Lower lobe of right lung (tissue), 2 donors: Measurements from ENCODE around the gene MIS12. TPM values are rescaled to one million over a fixed set of nuclear protein-coding genes. Genes with fewer than 3 reads are reported as not detected.

Source experiments
- ATAC-seq, 2 donors: fragments of 200-7000 bp; cut with Tn5 transposase; one replicate each; pipeline ENCODE4 v1.9.1; 2020 to 2022; ENCODE audit warnings: mild to moderate bottlenecking in 2 of 2, moderate library complexity in 2 of 2
- DNase-seq: peaks from one replicate; pipeline ENCODE4 v3.0.0-alpha.2; 2020
- H3K27ac ChIP-seq: fragments of 200-600 bp; one replicate; pipeline ENCODE4 v1.8.0; 2022
- H3K27me3 ChIP-seq: fragments of 200-600 bp; one replicate; pipeline ENCODE4 v1.8.0; 2022; ENCODE audit warnings: low read depth
- H3K36me3 ChIP-seq: fragments of 200-600 bp; one replicate; pipeline ENCODE4 v1.8.0; 2022; ENCODE audit warnings: mild to moderate bottlenecking
- H3K4me1 ChIP-seq: fragments of 200-600 bp; one replicate; pipeline ENCODE4 v1.8.0; 2022
- H3K4me3 ChIP-seq: fragments of 200-600 bp; one replicate; pipeline ENCODE4 v1.8.0; 2022; ENCODE audit warnings: mild to moderate bottlenecking
- H3K9me3 ChIP-seq: fragments of 200-600 bp; one replicate; pipeline ENCODE4 v1.8.0; 2022
- intact Hi-C: fragments of 100-400 bp; cut with DNase I; formaldehyde crosslinking; loops from one replicate; pipeline ENCODE4 v1.11.0; 2022
- total RNA-seq: library from RNA; stranded (reverse); fragmentation: NEBNext Ultra II Directional; extraction: Animal tissue kit (Norgen Biotek cat#: 25700); gene quantifications from one replicate; pipeline ENCODE4 v1.2.1, GENCODE V29; 2021
- TF ChIP-seq, protein P1 (sequence below): fragments of 200-600 bp; IDR thresholded peaks from one replicate; pipeline ENCODE4 v1.8.0; 2022; ENCODE audit warnings: antibody characterized with exemption, mild to moderate bottlenecking
- donor health status: DM: no; HTN: yes; CAD: no; lungs with severe emphysema.

The MIS12 gene
- total RNA-seq, 1 donor from 2014 or later = 16.1 TPM

DNA sequence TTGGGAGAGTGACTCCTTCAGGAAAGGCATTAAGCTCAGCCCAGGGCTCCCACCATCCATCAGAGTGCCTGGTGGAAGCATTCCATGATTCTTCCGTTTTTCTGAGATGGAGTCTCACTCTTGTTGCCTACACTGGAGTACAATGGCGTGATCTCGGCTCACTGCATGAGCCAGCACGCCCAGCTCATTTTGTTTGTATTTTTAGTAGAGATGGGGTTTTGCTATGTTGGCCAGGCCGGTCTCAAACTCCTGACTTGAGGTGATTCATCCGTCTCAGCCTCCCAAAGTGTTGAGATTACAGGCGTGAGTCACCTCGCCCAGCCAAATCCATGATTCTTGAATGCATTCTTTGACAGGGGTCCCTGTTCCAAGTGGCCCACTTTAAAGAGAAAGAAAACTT lies 23.1 kb downstream of the MIS12 start:
- TF ChIP-seq, protein P1, sequence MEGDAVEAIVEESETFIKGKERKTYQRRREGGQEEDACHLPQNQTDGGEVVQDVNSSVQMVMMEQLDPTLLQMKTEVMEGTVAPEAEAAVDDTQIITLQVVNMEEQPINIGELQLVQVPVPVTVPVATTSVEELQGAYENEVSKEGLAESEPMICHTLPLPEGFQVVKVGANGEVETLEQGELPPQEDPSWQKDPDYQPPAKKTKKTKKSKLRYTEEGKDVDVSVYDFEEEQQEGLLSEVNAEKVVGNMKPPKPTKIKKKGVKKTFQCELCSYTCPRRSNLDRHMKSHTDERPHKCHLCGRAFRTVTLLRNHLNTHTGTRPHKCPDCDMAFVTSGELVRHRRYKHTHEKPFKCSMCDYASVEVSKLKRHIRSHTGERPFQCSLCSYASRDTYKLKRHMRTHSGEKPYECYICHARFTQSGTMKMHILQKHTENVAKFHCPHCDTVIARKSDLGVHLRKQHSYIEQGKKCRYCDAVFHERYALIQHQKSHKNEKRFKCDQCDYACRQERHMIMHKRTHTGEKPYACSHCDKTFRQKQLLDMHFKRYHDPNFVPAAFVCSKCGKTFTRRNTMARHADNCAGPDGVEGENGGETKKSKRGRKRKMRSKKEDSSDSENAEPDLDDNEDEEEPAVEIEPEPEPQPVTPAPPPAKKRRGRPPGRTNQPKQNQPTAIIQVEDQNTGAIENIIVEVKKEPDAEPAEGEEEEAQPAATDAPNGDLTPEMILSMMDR = no peak
- Histone ChIP-seq H3K9me3 (no peaks in the 10 kb centered on the region), H3K27ac (no peak overlapping the region), H3K4me3 (no peak overlapping the region), H3K36me3 (peaks cover 23% of the 10 kb centered on the region), H3K4me1 (no peaks in the 10 kb centered on the region), H3K27me3 (no peaks in the 10 kb centered on the region)
- DNase-seq (no peak), ATAC-seq (no peak)
- intact Hi-C loops = no loop called here

DNA sequence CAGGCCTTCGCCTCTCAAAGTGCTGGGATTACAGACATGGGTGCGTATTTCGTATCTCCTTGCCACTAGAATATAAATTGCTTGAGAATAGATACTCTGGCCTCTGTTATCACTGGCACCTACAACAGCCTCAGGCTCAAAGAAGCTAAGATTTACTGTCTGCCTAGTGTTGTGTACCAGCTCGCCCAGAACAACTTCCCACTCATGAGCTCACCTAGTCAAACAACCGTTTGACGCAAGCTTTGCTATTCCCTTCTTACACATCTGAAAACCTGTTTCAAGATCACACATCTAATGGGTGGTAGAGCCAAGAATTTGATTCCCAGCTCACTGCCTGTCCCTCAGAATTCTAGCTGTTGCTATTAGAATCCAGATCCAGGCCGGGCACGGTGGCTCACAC lies 24.4 kb downstream of the MIS12 start:
- Histone ChIP-seq H3K27me3 (no peaks in the 10 kb centered on the region), H3K27ac (no peak overlapping the region), H3K9me3 (no peaks in the 10 kb centered on the region), H3K36me3 (peaks cover 28% of the 10 kb centered on the region), H3K4me3 (no peak overlapping the region), H3K4me1 (no peaks in the 10 kb centered on the region)
- ATAC-seq (no peak), DNase-seq (no peak)
- TF ChIP-seq, protein P1 = no peak
- intact Hi-C loops = no loop called here

DNA sequence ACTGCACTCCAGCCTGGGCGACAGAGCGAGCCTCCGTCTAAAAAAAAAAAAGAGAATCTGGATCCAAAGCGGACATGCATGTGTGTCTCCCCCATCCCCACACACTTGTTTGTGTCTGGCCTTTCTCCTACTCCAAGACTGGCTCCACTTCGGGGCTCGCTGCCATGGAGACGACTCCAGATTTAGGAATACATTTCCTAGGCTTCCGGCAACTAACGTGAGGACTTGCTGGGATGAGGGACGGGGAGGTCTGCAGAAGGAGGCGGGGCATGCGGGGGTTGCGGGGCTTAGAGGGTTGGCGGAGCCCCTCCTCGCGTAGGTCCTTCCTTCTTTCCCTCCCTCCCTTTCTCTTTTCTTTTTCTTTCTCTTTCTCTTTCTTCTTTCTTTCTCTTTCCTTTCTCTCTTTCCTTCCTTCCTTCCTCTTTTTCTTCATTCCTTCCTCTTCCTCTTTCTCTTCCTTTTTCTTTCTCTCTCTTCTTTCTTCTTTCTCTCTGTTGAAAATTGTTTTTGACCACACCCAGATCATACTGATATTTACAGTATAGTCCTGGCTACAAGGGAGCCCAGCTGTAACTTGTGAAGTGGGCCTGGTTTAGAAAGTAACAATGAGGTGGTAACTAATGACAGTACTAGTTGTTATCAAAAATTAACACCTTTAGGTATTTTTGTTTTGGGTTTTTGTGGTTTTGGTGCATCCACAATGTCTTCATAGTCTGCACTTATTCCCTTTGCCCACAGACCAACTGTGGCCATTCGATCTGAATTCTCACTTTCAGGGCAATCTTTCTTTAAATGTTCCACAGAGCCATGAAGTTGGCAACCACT lies 25.2 kb downstream of the MIS12 start:
- Histone ChIP-seq H3K36me3 (peaks cover 36% of the 10 kb centered on the region), H3K4me3 (no peak overlapping the region), H3K27me3 (no peaks in the 10 kb centered on the region), H3K4me1 (no peaks in the 10 kb centered on the region), H3K27ac (no peak overlapping the region), H3K9me3 (no peaks in the 10 kb centered on the region)
- DNase-seq = no peak
- no peak for ATAC-seq
- TF ChIP-seq, protein P1 = no peak
- intact Hi-C loops = no loop called here

DNA sequence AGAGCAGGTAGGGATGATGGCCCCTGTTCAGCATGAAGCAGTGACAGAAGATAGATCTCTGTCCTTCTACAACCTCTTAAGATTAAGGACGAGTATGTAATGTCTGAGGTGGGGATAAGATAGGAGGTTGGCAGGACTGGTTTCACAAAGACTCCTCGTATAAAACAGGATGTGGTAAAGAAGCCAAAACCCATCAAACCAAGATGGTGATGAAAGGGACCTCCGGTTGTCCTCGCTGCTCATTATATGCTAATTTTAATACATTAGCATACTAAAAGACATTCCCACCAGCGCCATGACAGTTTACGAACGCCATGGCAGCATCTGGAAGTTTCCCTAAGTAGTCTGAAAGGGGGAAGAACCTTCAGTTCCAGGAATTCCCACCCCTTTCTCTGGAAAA lies 27.3 kb downstream of the MIS12 start:
- intact Hi-C loops = no loop called here
- Histone ChIP-seq H3K27me3 (no peaks in the 10 kb centered on the region), H3K36me3 (peaks cover 49% of the 10 kb centered on the region), H3K27ac (no peak overlapping the region), H3K4me1 (no peaks in the 10 kb centered on the region), H3K4me3 (no peak overlapping the region), H3K9me3 (no peaks in the 10 kb centered on the region)
- DNase-seq (no peak), ATAC-seq (no peak)
- TF ChIP-seq, protein P1 = no peak

DNA sequence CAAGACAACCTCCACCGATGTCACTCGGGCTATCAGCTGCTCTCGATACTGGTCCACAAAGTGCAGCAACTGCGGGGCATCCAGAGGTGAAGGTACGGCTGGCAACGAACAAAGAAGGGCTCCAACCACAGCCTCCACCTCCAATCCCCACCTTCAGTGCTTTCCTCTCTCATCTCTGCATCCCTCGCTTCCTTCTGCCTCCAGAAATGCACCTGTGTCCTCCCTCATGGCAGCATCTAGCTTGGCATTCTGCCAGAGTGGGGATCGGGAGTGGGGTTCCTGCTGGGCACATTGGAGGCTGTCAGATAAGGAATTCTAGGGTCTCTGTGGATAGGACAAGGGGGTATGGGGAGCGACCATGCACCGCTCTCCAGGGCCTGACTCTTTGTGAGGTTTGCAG lies 28.6 kb downstream of the MIS12 start:
- H3K27me3 ChIP-seq = no peaks in the 10 kb centered on the region
- H3K36me3 ChIP-seq = peaks cover 49% of the 10 kb centered on the region
- ATAC-seq = no peak
- H3K4me1 ChIP-seq = no peaks in the 10 kb centered on the region
- no peak overlapping the region for H3K4me3 ChIP-seq
- H3K27ac ChIP-seq = no peak overlapping the region
- TF ChIP-seq, protein P1 = no peak
- DNase-seq = no peak
- intact Hi-C loops = no loop called here
- H3K9me3 ChIP-seq = no peaks in the 10 kb centered on the region
